Measurements from ENCODE around the gene SLC25A51.

Gene SLC25A51

DNA sequence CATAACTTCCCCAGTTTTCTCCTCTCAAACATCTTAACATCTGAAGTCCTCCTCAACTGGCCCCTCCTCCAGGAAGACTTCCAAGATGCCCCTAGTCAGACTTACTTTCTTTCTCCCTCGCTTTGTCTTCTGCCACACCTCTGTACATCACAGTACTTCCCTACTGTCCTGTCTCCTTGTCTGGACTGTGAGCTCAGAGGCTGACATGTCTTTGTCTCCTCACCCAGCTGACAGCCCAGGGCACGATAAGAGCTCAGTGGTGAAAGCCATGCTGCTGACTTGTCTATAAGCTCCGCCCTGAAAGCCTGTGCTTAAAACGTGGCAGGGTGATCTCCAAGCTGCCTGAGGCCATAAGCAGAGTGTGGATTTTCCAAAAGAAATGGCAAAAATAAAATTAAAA is 33.0 kb upstream of the SLC25A51 start:
- peak; percentile 81 for DNase-seq

DNA sequence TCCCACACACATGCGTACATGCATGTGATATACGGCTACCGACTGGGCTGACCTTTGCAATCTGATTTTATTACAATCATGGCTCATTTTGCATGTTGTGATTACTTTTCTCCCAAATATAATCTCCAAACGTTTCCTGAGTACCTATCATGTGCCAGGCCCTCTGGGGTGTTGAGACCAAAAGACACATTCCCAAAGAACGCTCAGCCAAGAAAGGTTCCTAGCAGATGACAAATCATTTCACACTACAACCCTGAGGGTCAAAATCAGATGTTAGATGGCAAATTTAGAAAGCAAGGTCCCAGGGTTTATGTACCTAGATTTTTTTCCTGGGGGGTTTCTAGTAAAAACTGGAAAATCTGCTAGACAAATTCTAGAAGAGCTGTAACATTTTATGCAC is 32.4 kb upstream of the SLC25A51 start:
- no peak for DNase-seq

DNA sequence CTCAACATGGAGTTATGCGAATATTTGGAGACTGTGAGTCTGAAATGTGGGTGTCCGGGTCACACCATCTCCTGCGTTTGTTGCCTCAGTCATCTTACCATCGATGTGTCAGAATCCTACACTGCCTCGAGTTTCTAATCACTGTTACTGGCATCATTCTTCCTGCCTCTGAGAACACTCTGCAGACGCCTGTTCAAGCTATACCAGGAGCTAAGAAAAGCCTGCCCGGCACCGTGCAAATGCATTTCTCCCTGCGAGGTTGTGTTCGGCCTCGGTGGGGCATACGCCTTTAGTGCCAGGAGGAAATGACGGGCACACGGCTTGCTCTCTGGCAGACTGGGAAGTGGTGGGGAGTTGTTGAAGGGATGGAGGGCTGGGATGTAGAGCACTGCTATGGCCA is 31.2 kb upstream of the SLC25A51 start:
- DNase-seq = no peak

DNA sequence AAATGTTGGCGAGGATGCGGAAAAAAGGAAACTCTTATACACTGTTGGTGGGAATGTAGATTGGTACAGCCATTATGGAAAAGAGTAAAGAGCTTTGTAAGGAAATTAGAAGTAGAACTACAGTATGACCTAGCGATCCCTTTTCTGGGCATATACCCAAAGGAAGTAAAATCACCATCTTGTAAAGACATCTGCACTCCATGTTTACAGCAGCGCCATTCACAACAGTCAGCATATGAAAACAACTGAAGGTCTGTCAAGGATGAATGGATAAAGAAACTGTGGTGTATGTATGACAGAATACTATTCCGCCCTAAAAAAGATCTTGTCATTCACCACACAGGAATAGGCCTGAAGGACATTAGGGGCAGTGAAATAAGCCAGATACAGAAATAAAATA is 27.7 kb upstream of the SLC25A51 start:
- DNase-seq = no peak

DNA sequence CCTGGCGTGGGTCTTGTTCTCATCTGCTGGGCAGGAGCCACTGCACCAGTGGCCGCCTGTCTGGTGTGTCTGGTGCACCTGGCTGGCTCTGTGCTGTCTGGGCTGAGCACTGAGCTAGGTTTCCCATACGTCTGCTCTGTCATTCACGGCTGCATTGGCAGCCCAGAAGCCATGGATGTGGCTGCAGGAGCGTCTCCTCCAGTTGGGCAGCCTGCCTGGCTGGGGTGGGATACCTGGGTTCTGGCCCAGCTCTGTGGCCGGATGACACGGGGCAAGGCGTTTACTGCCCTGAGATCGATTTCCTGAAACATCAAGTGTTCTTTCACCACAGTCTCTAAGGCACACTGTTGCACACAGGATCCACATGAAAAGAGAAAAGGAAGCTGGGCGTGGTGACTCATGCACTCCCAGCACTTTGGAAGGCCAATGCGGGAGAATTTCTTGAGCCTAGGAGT is 25.5 kb upstream of the SLC25A51 start:
- DNase-seq = no peak

DNA sequence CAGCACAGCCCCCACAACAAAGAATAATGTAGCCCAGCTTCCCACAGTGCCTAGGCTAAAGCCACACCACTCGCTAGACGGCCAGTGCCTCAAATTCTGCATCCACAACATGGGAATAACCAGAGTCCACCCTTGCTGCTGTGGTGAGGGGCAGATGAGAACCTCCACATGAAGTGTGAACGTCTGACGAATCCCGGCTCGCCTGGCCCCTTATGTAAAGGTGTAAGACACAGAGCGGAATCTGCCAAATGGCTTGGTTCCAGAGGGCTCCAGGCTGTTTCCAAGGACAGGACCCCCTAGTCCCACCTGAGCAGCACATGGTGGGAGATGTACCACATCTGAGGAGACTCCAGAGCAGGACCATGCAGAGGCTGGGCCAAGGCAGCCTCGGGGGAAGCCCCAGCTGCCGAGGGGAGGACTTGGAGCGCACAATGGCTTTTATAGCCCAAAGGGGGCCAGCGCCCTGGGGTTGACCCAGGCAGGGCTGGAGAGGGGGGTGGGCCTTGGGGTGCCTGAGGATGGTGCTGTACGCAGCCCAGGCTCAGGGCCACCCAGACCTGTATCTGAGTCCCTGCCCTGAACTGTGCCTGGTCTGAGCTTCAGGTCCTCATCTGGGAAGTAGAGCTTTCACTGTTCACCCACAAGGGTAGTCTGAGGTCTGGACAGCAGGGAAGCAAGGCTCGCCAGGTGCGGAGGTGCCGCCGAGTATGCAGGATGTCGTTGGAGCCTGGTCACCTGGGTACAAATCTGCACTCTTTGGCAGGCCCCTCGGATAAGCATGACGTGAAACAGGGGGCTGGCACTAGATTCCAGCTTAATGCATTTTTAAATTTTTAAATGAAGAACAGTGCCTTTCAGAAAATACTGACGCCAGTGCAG is 24.9 kb upstream of the SLC25A51 start:
- no peak for DNase-seq

DNA sequence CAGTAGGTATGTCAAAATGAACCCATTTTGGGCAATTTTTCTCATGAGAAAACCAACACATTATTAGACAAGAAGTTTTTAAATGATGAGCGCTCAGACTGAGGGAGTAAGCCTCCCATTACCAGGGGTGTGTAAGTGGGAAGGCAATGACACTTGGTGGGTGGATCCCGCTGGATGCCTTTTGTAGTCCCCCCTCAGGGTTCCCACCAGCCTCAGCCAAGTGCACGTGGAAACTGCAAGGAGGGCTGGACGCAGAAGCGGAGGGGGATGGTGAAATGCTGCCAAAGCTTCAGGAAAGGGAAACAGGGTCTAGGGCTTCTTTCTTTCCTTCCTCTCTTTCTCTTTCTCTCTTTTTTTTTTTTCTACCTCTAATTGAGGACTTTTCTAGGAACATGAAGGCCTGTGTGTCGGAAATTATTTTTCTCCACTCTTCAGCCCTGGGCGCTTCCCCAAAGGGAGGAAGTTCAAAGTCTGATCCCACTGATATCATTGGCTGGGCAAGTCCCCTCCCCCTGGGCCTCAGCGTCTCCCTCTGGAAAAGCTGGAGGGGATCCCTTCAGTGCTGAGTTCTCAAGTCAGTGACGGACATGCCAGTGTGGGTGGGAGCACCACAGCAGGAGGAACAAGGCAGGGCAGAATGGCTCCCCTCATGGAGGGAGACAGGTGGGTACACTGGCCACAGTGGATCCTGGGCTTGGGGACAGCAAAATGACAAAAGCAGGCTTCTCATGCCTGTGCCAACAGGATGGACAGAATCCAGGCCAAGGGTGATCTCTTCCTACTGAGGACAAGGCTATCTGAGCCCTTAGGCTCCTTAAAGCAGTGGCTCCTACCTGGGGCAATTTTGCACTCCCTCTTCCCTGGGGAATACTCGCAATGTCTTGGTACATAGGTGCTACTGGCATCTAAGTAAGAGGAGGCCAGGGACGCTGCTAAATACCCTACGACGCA is 23.9 kb upstream of the SLC25A51 start:
- no peak for DNase-seq

DNA sequence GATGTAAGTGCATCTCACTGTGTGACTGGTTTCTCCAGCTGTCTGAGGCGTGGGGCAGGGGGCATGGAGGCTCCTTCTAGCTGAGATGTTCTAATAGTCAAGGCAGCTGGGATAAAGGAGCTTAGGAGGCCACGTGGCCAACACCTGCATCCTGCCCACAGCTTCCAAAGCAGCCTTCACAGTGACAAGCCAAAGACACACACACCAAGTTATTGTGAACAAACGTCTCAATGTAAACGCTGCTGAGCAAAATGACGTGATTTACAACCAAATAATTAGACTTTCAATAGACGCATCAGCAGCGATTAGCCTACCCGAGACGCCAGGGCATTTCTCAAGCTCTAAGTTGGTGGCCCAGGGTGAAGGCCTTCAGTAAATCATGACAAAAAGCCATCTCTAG is 23.2 kb upstream of the SLC25A51 start:
- no peak for DNase-seq

DNA sequence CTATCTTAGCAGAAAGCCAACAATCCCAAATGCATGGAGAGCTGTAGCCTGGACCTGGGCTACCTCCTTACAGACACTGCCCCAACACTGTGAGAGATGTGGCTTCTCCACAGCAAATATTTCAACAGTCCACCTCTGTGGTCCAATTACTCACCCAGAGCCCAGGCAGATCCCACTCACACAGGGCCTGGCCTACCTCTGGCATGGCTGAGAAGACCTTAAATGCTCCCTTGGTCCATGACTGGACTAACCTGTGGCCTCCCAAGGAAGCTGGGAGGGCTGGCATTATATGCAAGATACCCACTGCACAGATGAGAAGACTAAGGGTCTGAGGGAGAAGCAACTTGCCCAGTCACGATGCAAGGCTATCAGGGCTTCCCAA is 22.8 kb upstream of the SLC25A51 start:
- DNase-seq = no peak

DNA sequence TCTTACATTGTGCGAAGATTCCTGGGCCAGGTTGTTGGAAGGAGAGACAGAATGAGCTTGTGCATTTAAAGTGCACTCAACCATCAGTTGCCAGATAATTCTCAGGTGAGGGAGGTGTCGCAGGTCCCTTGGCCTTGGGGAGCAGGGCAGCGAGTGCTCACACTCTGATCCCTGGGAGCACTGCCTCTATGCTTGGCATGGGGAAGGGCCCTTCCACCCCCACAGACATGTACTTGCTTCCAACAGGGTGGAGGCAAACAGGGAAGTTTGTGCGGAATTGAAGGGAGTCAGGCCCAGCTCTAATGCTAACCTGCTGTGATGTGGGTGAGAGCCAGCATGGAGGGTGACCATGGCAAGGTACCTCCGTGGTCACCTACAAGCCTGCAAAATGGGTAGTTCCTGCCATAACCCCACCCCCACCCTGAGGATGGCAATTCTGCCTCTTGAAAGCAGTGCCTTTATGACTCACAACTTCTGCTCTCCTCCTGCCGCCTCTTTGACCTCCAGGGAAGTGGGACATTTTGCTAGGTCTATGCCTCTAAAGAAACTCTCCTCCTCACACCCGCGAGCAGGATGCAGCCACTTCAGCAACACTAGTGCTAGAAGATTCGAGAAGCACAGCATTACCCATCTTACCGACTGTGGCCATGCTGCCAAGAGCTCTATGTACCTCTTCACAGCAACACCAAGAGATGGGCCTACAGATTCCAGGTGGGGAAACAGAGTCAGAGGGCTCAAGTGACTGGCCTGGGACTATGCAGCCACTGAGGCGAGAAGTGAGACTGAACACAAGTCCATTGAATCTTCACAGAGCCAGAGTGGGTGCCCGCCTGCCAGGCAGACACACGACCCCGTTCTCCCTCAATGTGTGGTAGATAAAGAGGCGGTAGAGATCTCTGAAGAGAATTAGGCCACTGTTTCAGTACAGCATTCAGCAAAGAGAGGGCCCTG is 22.1 kb upstream of the SLC25A51 start:
- DNase-seq = no peak

DNA sequence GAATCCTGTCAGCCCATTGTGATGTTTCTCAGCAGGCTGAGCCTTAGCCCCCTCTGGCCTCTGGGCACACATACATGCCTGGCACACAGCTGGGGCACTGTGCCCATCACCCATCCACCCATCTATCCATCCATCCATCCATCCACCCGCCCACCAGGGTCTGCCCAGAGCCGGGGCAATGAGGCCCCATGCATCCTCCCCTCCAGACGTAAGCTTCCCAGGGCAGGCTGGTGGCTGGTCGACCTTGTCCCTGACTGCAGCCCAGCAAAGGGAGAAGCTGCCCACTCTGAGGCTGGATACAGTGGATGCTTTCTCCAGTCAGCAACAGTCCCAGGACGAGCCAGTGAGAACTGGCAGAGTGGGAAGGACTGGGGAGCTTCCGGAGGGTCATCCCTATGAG is 21.1 kb upstream of the SLC25A51 start:
- DNase-seq = no peak

DNA sequence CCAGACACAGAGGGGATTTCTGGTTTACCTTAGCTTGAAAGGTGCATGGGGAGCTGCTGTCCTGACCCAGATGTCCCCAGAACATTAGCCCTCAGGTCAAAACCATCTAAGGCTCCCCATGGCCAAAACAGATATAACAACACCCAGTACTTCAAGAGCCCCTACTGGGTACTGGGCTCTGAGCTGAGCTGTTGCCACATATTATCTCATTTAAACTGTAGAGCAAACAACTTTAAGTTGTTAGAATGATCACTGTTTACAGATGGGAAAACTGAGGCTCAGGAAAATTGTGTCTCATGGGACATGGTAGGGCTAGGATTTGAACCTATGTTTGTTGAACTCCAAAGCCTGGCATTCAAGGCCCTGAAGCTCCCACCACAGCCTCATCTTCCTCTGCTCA is 20.6 kb upstream of the SLC25A51 start:
- DNase-seq = no peak

DNA sequence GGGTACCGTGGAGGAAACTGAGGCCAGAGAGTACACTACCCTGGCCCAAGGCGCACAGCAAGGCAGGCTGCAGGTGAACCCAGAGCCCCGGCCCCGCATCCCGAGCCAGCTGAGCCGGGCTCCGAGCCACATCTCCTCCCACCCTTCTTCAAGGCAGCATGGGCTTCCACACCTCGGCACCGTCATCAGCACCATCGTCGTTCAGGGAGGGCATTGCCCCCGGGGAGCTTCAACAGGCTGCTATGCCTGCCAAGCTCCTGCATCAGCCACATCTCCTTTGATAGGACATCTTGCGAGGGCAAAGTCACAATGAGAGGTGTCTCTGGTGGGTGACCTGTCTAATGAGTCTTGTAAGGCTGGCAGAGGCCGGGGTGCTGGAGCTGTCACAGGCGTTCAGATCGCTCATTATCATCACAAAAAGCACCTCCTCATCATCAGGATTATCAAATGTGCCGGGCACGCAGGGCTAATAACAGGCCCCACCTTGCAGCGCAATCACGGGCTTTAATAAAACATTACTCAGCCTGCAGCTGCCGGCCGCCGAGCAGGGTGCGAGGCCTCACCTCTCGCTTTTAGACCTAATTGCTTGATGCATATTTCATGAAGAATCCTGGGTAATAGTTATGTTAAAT is 20.0 kb upstream of the SLC25A51 start:
- DNase-seq = no peak

DNA sequence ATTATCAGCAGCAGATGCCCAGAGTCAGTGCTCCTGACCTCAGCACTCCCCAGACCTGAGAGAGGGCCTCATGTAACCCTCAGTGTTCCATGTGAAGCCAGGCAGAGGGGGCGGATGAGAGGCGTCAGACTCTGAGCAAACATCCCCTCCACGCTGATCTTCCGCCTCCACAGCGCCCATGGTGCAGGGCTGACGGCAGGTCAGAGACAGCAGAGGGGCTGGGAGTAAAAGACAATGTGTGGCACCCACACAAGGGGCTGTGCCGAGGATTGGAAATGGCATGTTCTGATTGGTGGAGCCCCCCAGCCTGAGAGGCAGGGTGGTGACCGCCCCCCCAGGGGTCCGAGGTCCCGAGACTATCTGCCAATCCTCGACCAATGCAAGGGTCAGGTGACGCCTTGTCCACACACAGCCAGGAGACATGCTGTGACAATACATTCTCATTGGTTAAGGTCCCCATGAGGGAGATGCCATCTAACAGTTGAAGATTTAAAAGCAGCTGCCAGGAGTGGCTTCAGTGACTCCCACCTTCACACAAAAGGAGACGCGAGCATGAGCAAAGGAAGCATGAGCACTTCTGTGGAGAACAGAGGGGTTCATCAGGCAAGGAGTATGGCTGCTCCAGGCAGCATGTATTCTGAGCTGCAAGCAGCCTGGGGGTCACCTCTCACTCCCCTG is 19.3 kb upstream of the SLC25A51 start:
- DNase-seq = peak; percentile 54

DNA sequence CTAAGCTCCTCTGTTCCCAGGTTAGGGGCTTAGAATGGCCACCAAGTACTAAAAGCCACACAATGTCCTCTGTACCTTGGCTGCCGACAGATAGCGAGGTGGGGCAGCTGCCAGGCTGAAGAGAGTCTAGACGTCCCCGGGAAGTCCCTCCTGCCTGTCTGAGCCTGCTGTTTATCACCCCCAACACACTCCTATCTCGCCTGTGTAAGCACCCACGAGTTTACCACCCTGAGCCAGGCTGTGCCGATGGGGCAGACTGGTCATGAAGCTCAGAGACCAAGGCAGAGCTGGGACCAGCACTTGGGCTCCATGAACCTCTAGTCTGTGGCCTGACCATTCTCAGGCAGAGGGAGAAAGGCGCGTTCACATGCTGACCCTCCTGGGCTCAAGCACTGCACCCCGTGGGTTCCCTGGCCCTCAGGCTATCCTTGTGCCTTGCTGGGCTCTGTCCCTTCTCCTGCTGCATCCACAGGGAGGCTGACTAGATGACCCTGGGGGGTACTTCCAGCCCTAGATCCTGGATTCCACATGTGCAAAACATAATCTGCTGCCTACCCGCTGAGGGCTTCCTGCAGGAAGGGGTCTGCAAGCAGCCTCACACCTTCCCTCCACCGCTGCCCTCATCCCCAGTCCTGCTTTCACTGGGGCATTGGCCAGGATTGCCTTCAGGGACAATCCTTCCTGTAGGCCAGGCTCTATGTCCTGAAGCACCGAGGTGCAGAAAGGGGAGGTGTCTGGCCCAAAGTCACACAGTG is 18.6 kb upstream of the SLC25A51 start:
- peak; percentile 92 for DNase-seq

DNA sequence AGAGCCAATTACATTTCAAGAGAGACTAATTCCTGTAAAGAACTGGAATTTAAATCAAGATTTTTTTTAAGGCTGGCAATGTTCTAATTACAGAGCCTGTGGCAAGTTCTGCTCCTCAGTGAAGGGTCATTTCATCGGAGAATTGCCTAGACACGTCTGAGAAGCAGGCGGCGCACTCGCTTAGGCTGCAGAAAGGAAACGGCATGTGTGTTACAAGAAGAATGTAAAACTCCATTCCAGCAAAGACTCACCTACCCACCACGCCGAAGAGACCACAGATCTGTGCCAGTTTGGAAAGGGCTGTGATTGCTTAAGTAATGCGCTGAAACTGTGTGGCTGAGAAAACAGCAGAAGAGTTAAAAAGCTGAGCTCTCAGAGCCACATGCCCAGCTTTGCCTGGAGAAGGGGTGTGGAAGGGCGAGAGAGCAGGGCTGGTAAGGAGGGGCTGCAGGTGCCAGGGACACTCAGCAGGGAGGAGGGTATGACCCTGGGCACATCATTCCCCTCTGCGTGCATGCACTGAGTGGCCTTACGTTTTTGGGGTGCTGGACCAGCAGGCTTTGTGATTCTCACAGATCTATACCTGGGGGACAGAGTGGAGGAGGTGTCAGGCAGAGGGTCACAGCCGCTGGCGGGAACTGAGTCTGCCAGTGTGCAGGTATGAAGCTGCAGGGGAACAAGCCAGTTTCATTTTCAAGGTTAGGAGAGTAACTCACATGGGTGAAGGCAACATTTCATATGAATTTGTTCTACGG is 17.8 kb upstream of the SLC25A51 start:
- no peak for DNase-seq

DNA sequence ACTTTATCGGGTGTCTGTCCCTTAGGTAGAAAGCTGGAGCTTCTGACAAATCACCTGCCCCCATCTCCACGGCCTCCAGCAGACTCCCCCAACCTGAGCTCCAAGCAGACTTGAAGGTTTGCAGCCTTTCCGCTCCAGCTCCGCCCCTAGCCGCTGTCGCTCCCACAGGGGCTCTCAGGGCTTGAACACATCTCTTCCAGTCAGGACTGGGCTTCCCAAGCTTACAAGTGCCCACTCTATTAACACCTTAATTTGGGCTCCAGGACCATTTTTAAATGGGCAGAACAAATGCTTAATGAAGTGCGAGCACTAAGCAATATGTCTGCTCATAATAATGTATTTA is 17.2 kb upstream of the SLC25A51 start:
- no peak for DNase-seq

DNA sequence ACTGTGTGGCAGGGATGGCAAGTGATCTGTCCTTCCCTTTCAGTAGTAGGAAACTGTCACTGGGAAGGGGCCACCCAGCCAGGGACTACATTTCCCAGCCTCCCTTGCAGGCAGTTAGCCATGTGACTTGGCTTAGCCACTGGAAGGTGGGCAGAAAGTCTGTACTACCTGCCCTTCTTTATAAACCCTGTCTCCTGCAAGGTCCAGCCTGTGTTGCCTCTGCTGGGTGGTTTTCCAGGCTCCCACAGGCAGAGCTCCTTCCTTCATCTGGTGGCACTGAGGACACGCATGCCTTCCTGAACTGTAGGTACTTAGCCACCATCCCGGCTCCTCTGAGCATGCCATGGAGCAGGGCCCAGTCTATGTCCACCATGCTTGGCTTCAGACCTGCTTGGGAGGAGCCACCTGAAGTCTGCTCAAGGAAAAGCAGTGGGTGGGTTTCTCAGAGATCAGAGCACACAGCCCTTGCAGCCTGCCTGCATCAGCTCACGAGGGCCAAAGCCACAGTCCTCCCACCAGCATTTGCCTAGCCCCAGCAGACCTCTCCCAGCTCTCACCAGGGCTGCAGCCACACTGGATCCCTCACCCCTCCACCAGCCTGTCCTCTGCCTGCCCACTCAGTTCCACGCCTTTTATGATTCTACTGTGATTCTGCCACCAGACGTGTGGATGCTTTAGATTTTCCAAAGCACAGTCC is 16.7 kb upstream of the SLC25A51 start:
- DNase-seq = peak; percentile 49

DNA sequence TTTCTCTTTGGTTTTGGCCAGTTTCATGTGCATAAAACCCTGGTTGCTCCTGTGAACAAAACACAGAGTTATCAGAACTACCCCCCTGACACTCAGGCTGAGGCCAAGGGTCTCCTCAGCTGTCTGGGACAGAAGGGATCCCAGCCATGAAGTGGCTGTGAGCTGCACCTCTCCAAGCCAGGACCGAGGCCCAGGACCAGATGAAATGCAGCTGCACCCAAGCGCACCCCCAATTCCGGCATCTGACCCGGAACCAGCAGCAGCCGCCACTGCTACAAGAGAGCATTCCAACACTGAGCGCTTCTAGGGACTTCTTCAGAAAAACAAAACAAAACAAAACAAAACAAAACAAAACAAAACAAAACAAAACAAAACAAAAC is 16.0 kb upstream of the SLC25A51 start:
- no peak for DNase-seq
